GM19438 (cell line): ENCODE results near the gene HTATSF1.

Experiments
- ATAC-seq: cut with Tn5 transposase; IDR thresholded peaks from one replicate; pipeline ENCODE4 v1.9.1; 2021; ENCODE audit warnings: low read depth; ENCODE audit not compliant: unreplicated experiment

Gene HTATSF1

DNA sequence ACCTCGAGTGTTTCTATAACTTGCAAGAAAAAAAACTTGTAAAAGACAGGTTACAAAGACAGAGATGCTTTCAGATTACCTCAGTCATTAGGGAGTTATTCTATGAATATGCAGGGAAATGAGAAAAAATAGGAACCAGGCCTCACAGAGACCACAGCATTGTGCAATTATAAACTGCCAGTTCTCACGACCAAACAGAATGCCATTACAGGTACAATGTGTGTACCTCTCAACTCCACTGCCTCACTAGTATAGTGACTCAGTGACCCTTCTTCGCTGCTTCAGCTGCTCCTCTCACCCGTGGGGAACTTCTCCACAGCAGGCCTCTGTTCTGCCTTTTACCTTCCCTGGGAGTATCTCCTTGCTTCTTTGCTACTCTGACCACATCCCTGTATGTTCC lies 2.3 kb upstream of the HTATSF1 start:
- ATAC-seq = no peak

DNA sequence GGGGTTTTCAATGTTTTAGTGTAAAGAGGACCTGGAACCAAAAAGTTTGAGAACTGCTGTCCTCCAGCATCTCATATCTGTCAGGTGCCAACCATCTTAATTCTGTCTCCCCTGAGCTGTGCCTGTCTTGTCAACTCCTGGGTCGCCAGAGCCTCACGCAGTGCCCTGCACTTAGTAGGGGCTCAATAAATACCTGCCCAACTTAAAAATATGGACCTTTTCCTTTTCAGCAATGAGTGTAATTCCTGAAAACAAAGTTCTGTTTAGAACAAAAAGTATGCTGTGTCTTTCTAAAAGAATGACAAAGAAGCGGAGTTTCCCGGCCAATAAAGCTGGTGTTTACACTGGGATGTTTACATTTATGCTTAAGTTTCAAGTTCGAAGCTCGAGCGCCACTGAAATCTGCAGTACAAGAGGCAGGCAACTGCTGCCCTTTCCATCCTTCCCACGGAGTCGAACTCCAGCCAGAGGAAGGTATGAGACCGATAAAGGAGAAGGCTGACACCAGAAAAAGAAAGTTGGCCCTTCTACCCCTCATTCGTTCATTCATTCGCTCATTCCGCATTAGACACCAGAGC lies 1.1 kb upstream of the HTATSF1 start:
- ATAC-seq = peak; percentile 5

DNA sequence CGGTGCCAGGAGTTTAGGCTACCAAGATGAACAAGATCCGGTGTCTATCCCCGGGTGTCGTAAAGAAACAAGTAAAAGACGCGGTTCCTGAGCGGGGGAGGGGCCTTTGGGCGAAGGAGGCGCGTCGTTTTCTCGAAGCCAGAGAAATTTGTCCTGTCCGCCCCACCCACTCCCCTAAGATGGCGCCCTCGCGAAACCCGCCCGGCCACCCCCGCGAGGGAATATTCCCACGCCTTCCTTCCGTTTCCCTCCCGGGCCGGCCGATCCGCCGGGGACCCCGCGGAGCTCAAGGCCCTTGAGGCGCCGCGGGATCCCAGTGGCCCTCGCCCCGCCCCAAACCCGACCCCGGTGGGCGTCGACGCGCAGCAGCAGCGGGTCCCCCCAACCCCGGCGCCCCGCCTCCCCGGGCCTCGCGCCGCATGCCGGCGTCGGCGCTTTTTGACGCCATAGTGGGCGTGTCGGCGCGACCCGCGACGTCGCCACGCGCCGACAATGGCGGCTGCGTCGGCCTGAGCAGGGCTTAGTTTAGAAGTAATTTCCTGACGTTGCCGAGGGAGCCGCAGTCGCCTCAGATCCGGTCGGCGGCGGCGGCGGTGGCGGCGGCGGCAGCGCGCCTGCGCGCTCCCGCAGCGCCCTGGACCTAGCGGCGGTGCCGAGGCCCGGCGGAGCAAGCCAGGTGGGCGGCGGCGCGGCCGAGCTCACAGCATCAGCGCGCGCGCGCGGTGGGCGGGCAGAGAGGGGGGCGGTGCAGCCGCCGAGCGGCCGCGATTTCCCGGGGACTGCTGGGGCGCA lies 432 bp upstream of the HTATSF1 start:
- peak; percentile 72 for ATAC-seq

DNA sequence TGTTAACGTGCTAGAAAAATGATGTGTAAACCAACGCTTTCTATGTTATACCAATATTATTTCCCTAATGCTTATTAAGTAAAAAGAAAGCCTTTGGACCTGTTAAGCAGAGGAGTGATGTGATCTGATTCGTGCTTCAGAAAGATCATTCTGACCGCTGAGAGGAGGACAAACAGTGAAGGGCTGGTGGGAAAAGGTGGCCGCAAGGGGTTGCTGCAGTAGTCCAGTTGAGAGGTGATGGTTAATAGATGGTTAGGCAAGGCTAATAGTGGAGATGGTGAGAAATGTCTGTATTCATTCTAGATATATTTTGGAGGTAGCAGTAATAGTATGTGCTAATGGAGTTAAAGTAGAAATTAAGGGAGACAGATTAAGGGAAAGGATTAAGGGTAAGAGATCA lies 21.7 kb downstream of the HTATSF1 start:
- ATAC-seq = no peak

DNA sequence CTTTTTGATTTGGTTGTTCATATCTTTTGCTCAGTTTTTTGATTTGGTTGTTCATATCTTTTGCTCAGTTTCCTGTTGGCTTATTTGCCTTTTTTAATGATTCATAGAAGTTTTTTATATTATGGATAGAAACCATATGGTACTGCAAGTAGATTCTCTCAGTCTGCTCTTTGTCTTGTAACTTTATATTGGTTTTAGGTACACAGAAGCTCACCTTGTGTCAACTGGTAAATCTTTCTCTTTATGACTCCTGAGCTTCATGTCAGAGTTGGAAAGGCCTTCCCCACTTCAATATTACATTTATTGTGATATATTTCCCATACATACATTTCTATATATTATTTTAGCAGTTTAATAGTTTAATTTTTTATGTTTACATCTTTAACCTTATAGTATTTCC lies 26.4 kb downstream of the HTATSF1 start:
- ATAC-seq = no peak

DNA sequence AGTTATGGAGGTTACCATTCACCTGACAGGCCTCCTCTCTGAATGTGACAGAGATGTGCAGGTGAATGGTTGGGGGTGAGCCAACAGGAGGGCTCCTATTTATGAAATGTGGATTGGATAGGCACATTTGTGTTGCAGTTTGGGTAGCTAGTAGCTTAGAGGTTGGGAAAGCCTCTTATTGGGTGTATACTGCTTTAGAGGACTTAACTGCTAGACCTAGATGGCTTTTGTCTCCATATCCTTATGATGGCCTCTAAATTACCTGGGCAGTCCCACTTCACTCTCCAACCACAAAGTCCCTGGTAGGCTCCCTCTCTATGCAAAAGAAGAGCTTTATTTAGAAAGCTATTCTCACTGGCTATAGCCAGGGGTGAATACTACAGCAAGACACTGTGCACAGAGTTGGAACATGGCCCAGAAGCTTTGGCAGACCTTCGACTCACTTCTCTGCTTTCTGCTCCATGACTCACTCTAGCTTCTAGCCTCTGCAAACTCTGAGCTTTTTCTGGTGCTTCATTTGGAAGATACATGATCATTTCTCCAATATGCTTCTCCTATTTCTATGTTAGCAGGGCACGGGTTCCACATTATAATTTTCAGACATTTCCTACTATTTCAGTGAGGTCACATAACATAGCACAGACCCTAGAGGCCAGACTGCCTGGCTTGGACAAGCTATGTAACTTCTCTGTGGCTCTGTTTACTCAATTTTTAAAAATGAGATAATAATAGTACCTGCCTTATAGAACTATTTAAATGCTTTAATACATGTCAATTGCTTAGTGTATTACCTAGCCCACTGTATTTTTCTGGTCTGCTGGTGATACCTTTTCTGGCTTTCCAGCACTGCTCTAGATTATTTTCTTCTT lies 28.6 kb downstream of the HTATSF1 start:
- ATAC-seq = no peak

DNA sequence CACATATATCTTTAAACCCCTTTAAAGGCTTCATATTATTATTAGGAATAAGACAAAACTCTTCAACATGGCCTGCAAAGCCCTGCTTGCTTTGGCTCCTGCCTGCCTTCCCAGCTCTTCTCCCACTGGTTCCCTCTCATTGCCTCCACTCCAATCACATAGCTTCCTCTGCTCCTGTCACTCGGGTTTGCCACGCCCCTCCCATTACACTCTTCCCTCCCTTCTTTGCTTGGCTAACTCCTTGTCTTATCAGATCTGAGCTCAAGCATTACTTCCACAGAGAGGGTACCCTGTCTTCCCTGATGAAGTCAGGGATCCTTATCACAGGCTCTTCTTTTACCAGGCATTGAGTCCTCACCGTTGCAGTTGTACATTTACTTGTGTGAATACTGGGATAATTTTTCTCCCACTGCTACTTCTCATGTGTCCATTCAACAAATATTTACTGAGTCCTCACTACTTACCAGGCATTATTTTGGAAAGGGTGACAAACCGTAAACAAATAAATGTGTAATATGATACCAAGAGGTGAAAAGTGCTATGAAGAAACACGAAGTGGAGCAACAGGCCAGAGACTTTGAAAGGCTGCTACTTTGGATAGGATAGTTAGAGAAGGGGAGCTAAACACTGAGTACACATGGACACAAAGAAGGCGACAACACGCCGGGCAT lies 31.4 kb downstream of the HTATSF1 start:
- no peak for ATAC-seq

DNA sequence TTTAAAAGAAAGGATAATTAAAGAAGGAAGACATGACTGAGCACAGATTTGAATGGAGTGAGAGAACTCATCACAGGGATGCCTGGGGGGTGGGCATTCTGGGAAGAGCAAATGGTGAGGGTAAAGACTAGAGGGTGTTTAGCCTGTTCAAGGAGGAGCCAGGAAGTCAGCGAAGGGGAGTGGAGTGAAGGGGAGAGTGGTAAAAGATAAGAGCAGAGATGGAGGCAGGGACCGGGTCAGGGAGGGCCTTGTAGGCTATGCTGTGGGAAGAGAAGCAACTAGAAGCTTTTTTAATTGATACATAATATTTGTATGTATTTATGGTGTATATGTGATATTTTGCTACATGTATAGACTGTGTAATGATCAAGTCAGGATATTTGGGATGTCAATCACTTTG lies 32.4 kb downstream of the HTATSF1 start:
- no peak for ATAC-seq

DNA sequence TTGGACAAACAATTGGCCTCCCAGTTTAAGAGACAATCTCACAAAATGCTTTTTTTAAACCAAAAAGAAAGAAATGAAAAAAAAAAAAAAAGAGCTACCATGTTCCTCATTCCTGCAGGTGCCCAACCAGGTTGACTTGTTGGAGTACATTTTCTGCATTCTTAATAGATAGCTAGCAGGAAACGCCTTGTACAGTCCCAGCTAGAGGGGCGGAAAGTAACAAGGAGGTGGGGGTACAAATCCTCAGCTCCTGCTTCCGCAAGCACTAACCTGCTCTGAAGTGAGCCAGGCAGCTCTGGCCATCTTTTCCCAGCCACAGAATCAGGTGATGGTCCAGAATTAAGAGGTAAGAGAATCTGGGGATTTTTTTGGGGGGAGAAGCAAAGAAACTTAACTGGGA lies 34.6 kb downstream of the HTATSF1 start, which contains the start of gene VGLL1:
Gene VGLL1 (plus strand): TSS at position 265 of the 400 bp plus-strand sequence. CDS start 3,806 bp downstream, outside the sequence.
- no peak for ATAC-seq

DNA sequence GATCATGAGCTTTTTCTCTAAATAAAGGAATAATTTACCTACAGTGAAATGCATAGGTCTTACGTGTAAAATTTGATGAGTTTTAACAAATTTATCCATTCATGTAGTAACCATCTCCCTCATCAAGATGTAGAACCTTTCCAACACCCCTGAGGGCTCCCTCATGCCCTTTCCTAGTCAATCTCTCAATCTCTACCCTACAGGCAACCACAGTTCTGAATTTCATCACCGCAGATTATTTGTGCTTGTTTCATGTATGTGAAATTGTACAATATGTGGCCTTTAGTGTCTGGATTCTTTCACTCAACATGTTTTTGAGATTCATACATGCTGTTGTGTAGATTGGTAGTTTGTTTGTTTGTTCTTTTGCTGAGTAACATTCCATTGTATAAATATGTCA lies 36.7 kb downstream of the HTATSF1 start:
- ATAC-seq = no peak

DNA sequence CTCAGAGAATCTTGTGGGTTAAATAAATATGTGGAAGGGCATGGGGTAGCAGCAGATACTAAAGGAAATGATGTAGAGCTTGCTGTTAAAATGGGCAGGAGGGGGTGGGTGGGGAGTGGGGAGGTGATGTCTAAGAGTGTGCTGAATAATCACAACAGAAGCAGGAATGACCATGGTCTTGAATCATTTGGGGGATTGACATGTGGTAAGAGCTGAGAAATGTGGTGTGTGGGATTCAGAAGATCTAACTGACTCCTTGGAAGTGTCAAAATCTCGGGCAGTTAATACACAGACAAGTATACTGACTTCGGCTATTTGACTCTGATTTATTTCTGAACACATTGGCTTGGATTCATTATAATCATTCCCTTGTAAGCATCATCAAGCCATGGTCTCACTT lies 41.4 kb downstream of the HTATSF1 start:
- no peak for ATAC-seq

DNA sequence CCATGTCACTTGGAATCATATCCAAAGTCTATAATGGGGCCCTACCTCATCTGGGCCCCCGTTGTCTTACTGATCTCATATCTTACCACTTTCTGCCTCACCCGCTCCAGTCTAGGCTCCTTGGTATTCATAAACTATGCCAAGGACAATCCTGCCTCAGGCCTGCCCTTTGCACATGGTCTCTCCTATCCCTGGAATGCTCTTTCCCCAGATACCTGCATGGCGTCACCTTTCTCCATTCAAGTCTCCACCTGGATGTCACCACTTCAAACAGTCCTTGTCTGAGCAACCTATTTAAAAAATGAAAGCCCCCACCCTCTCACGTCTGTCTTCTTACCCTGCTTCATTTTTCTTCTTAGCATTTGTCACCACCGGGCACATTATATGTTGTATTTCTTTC lies 42.8 kb downstream of the HTATSF1 start:
- ATAC-seq = no peak

DNA sequence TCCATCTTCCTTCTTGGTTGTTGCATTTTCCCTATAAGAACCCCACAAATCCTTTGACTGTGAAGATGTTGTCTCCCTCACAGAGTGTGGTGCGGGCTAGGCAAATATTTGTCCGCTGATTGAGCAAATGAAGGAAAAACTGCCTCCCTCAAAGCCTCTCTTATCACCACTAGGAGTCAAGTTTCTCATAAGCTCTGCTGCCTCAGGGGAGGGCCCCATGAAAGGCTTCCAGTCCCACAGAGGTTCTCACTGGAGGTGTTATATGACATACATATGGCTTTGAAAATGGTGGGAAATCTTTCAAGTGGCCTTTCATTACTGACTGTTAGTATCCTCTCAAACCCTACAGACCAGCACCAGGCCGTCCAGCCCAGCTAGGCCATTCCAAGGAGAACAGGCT lies 43.9 kb downstream of the HTATSF1 start:
- no peak for ATAC-seq

DNA sequence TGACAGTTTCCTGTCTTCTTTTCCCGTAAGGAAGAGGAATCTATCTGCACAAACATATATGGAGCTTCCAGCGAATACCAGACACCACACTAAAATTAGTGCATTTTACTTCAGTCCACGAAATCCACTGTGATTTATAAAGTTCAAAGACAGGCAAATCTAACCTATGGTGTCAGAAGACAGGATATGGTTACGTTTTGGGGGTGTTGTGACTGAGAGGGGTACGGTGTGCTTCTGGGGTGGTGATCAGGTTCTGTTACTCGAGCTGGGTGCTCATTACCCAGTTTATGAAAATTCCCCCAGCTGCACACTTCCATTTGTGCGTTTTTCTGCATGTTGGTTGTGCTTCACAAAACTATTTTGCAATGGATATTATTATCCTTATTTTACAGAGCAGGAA lies 44.9 kb downstream of the HTATSF1 start:
- ATAC-seq = no peak

DNA sequence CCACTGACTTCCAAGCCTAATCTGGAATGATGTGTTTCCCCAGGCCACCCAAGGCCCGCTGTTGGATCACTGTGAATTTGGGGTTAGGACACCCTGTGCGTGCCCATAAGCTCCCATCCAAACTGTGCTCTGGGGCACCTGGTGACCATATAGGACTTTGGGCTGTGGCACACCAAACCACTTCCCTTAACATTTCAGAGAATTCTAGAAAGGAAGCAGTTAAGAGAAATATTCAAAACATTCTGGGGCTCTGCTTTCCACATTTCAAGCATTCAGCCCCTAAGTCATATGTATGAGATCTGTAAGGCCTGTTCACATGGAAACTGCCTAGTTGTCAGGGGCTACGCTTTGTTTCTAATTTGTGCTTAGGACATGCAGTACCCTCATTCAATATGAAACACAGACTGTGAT lies 49.0 kb downstream of the HTATSF1 start:
- ATAC-seq = no peak

DNA sequence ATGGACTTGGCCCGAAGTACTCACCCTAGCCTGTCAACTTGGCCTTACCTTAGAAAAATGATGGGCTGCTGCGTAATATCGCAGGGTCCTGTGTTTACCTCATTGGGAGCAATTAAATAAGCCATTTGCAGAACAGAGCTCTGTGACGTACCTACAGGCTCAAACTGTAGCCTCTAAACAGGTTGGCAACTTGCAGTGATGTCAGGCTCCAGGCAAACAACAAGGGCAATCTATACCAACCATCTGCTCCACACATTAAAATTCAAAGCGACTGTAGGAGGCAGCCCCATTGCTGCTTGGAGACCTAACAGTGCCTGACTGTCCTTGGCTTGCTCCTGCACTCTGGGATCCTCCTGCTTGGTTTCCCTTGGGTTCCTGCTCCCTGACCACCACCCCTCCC lies 51.8 kb downstream of the HTATSF1 start:
- ATAC-seq = no peak

DNA sequence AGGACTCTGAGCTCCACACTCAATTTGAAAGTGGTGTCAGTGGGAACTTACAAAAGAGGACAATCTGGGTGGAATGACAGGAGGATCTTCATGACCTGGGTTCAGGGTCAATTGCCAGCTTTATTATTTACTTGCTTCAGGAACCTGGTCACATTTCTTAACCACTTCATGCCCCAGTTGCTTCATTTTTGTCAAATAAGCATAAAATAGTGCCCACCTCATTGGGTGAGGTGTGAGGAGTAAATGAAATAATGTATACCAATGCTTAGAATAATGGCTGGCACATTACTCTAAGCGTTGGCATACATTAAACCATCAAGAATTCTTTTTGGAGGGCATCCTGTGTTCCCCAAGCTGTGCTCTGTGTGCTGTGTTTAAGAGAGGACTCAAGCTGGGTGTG lies 54.0 kb downstream of the HTATSF1 start:
- ATAC-seq = no peak

DNA sequence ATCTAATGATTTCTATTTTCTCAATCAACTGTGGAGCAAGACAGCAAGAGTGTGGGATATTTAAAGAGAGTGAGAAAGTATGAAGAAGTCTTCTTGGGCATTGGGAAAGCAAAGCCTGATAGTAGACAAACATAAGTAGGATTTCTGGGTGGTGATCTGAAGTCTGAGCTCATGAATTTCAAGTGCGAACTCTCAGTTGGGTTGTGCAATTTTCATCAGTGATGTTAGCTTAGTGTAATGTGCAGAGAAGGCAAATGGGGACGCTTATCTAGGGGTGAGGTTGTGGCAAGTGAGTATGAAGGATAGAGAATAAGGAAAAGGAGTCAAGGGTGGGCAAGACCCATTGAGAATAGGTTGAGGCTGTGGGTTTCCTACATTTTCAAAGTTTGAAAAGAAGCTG lies 58.3 kb downstream of the HTATSF1 start:
- no peak for ATAC-seq
